ENCODE data around the gene KCNQ2. TPM values are rescaled to one million over a fixed set of nuclear protein-coding genes. Genes with fewer than 3 reads are reported as not detected.
"Not testable (repeated sequence)": the region's sequence is repeated elsewhere in the genome, so short reads cannot be mapped to it uniquely, and the experiment has no call there.

Gene KCNQ2
- total RNA-seq (under 1 TPM; 0.30 to 0.49 TPM), polyA plus RNA-seq (not detected), total RNA-seq (0 to 0.93 (median 0.20) reads per million in 6 experiments)

DNA sequence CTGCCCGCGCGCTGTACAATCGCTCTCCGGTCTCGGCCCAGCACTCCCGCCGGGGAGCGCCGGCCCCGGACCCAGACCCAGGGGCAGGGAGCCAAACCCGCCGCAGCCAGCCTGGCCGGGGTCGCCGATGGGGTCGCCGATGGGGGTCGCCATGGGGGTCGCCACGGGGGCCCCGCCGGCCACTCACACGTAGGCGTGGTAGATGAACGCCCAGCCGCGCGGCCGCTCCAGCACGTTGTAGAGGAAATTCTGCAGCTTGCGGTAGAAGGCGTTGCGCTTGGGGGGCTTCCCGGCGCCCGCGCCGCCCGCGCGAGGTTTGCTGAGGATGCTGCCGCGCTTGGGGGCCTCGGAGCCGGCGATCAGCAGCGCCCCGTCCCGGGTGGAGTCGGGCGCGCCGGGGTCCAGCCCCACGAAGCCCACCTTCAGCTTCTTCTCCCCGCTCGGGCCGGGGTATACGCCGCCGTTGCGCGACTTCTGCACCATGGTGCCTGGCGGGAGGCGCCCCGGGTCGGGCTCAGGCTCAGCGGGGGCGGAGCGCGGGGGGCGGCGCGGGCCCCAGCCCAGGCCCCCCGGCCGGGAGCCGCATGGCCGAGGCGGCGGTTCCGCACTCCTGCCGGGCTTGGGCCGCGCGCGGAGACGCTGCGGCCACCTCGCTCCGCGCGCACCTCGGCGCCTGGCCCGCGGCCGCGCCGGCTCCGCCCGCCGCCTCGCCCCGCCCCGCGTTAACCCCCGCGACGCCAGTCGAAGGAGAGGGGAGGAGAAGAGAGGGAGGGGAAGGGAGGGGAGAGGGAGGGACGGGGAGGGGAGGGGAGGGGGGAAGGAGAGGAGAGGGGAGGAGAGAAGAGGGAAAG is at the start of gene KCNQ2:
Gene KCNQ2 (minus strand): TSS at position 675 of the 851 bp plus-strand sequence. CDS start 192 bp downstream, at position 483.
- no peak for DNase-seq
- POLR2A ChIA-PET: no interaction called here
- peak; percentile 42 to 53 for ATAC-seq
- H3K4me1 Mint-ChIP-seq: peaks cover 1 to 12% (median 8%) of the 10 kb centered on the region in 4 donors
- peaks cover 14 to 69% (median 23%) of the 10 kb centered on the region in 5 donors for H3K27me3 Mint-ChIP-seq
- no peak within 1 kb of the TSS for H3K27ac Mint-ChIP-seq
- no peaks in the 10 kb centered on the region for H3K36me3 Mint-ChIP-seq
- H3K9me3 Mint-ChIP-seq: no peaks in the 10 kb centered on the region
- H3K4me3 Mint-ChIP-seq: peak within 1 kb of the TSS in 4 of 10 donors; percentile 50 to 67 (median 57)

DNA sequence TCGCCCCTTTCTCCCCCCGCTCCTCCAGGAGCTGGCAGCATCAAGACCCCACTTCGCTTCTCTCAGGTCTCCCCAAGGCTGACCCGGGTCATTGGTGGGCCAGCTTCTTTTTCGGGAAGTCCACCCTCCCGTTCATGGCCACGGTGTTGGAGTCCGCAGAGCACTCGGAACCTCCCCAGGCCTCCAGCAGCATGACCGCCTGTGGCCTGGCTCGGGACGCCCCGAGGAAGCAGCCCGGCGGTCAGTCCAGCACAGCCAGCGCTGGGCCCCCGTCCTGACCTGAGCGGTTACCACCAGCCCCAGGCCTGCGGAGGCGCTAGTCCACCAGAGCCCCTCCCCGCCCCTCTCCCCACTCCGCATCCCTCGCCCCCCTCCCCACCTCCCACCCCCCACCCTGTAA is 49.1 kb upstream of the KCNQ2 start:
- H3K27ac Mint-ChIP-seq: peak overlapping the region in 6 of 10 donors; percentile 31 to 88 (median 62)
- H3K27me3 Mint-ChIP-seq: no peaks in the 10 kb centered on the region
- peaks cover 0 to 8% (median 1%) of the 10 kb centered on the region in 9 donors for H3K9me3 Mint-ChIP-seq
- POLR2A ChIA-PET: interaction anchor here (0.7 to 7.8 kb wide), 34 partner anchors 11 to 734 kb away, joined by 3 to 174 read pairs (median 5); partner anchors contain the start of genes ARFRP1, GMEB2, LIME1 and PCMTD2
- H3K36me3 Mint-ChIP-seq: peaks cover 0 to 17% (median 16%) of the 10 kb centered on the region in 3 donors
- peak overlapping the region; percentile 58 to 89 (median 76) for H3K4me3 Mint-ChIP-seq
- no peak for ATAC-seq
- peaks cover 12 to 24% (median 19%) of the 10 kb centered on the region in 4 donors for H3K4me1 Mint-ChIP-seq
- DNase-seq: peak in 1 of 10 donors; percentile 64

DNA sequence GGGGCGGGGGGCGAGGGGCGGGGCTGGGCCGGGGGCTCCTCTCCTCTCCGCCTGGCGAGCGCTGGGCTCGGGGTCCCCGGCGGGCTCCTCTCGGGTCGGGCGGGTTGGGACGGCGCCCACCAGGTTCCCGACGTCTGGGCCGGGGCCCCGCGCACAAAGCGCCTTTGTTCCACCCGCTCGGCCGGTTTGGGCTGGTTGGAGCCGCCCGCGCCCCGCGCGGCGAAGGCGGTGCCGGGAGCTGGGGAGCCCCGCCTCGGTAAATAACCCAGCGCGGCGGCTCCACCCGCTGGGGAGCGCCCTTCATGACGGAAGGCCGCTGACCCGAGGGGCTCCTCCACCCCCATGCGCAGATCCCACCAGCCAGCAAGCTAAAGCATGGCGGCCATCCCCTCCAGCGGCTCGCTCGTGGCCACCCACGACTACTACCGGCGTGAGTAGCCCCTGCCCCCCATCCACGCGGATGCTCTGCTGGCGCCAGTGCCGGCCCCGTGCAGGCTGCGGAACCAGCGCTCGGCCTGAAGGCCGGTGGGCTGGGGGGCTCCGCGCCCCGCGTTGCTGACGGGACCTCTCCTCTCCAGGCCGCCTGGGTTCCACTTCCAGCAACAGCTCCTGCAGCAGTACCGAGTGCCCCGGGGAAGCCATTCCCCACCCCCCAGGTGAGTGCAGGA is 48.6 kb upstream of the KCNQ2 start:
- peak overlapping the region; percentile 69 to 89 (median 76) for H3K4me3 Mint-ChIP-seq
- POLR2A ChIA-PET: interaction anchor here (0.7 to 7.8 kb wide), 35 partner anchors 10 to 735 kb away, joined by 3 to 174 read pairs (median 5); partner anchors contain the start of genes ARFRP1, GMEB2, LIME1 and PCMTD2
- ATAC-seq (peak; percentile 56 to 73), DNase-seq (peak in 9 of 10 donors; percentile 58 to 84 (median 75))
- H3K4me1 Mint-ChIP-seq: peaks cover 12 to 24% (median 17%) of the 10 kb centered on the region in 4 donors
- peak overlapping the region in 6 of 10 donors; percentile 31 to 88 (median 62) for H3K27ac Mint-ChIP-seq
- H3K36me3 Mint-ChIP-seq: peaks cover 0 to 17% (median 16%) of the 10 kb centered on the region in 3 donors
- H3K9me3 Mint-ChIP-seq: peaks cover 0 to 8% (median 1%) of the 10 kb centered on the region in 9 donors
- no peaks in the 10 kb centered on the region for H3K27me3 Mint-ChIP-seq

DNA sequence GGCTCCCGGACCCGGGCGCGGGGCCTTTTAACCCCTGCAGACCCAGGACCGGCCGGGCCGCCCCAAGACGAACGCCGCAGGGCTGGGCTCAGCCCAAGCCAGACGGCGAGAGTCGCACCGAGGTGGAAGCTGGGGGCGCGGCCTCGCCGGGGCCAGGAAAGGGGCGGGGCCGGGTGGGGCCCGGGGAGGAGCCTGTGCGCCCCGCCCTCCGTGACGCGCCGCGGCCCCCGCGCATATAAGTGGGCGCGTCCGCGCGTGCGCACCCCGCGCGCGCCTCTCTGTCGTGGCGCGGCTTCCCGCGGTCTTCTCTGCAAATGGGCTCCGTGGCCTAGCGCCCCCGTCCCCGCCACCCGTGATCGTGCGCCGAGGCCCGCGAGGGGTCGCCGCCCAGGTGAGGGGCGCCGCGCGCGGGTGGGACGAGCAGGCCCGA is 48.1 kb upstream of the KCNQ2 start, which contains the start of gene PPDPF:
Gene PPDPF (plus strand): TSS at position 262 of the 430 bp plus-strand sequence. CDS start 544 bp downstream, outside the sequence.
- DNase-seq (peak; percentile 74 to 94 (median 86)), ATAC-seq (peak; percentile 78)
- peaks cover 0 to 8% (median 2%) of the 10 kb centered on the region in 9 donors for H3K9me3 Mint-ChIP-seq
- peaks cover 0 to 2% (median 0%) of the 10 kb centered on the region in 5 donors for H3K27me3 Mint-ChIP-seq
- H3K4me1 Mint-ChIP-seq: peaks cover 12 to 24% (median 14%) of the 10 kb centered on the region in 4 donors
- H3K4me3 Mint-ChIP-seq: peak within 1 kb of the TSS; percentile 74 to 89 (median 82)
- peak within 1 kb of the TSS; percentile 44 to 92 (median 84) for H3K27ac Mint-ChIP-seq
- POLR2A ChIA-PET: interaction anchor here (1.0 to 7.8 kb wide), 29 partner anchors 10 to 735 kb away, joined by 3 to 174 read pairs (median 5); partner anchors contain the start of genes GMEB2, LIME1, PCMTD2 and PRPF6
- H3K36me3 Mint-ChIP-seq: peaks cover 0 to 17% (median 16%) of the 10 kb centered on the region in 3 donors

DNA sequence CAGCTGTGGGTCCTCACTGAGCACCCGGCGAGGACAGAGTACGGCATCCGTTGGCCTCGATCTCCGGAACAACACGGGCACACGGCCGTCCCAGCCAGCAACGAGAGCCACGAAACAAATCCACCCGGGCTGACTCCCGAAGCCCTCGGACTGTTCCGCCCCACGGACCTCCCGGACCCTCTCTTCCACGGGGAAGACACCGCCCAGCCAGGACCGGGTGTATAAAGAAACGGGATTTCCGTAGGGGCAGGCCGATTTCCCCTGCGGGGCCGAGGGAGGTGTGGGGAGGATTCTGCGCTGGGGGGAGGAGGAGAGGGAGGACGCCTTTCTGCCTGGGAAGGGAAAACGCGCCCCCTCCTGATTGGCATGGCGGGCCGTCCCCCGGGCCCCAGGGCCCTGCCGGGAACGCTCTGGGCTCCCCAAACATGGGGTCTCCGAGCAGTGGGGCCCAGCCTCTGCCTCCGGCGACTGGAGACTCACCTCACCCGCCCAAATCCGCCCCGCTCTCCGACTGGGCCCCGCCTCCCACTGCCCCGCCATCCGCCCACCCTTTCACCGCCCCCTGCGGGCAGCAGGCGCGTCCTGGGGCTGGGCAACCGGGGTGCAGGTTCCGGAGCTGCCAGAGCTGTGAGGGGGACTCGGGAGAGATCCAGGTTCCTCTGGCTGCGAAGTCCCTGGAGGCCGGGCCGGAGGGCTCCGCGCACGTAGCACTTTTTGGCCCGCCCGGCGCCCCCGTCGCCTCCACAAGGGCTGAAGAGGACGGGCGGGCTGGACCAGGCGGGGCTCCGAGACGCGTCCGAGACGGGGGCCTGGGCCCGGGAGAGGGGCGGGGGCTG is 47.4 kb upstream of the KCNQ2 start:
- Mint-ChIP-seq H3K9me3 (peaks cover 0 to 12% (median 2%) of the 10 kb centered on the region in 9 donors), H3K27ac (peak overlapping the region; percentile 44 to 90 (median 78)), H3K4me3 (peak overlapping the region; percentile 72 to 86 (median 80)), H3K27me3 (peaks cover 0 to 5% (median 0%) of the 10 kb centered on the region in 5 donors), H3K4me1 (peaks cover 10 to 20% (median 15%) of the 10 kb centered on the region in 4 donors), H3K36me3 (peaks cover 0 to 17% (median 16%) of the 10 kb centered on the region in 3 donors)
- POLR2A ChIA-PET: interaction anchor here (1.2 to 7.8 kb wide), 20 partner anchors 9 to 736 kb away, joined by 3 to 174 read pairs (median 7); partner anchors contain the start of genes GMEB2, PCMTD2, PRPF6 and PTK6
- peak in 9 of 10 donors; percentile 37 to 84 (median 66) for DNase-seq
- peak; percentile 46 to 68 for ATAC-seq

DNA sequence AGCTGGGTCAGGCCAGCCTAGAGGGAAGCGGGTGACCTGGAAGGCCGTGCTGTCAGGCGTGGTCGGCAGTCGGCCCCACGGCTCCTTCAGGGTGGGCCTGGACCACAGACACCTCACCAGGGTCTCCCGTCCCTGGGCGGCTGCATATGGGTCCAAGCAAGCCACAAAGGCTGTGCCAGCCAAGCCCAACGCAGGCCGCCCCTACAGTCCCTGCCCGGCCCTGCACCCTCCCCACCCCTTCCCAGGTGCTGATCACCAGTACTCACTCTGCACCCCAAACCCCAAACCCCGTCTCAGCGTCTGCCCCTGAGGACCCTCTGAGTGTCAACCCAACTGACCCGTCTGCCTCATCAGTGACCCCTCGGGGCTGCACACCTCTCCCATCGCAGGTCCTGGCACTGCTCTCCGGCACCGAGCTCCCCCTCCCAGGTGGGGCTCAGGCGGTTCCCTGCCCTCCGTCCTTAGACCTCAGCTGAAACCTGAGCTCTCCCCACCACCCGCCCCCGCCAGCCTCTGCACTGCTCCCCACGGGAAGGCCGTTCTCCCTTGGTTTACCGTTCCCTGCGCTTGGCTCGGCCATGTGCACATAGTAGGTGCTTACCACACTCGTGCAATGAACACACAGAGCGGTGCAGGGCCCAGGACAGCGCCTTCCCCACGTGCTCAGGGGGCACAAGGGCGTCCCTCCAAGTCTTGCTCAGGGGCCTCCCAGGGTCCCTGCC is 46.7 kb upstream of the KCNQ2 start:
- POLR2A ChIA-PET: interaction anchor here (2.5 to 7.8 kb wide), 3 partner anchors 15 to 80 kb away, joined by 6 to 174 read pairs (median 41); partner anchors contain the start of gene PTK6
- H3K9me3 Mint-ChIP-seq: peaks cover 0 to 12% (median 4%) of the 10 kb centered on the region in 9 donors
- H3K4me1 Mint-ChIP-seq: peaks cover 9 to 18% (median 15%) of the 10 kb centered on the region in 4 donors
- H3K27ac Mint-ChIP-seq: peak overlapping the region; percentile 25 to 90 (median 78)
- H3K36me3 Mint-ChIP-seq: peaks cover 0 to 16% (median 12%) of the 10 kb centered on the region in 3 donors
- peaks cover 0 to 7% (median 0%) of the 10 kb centered on the region in 5 donors for H3K27me3 Mint-ChIP-seq
- no peak for ATAC-seq
- peak overlapping the region; percentile 72 to 86 (median 80) for H3K4me3 Mint-ChIP-seq
- DNase-seq: peak in 2 of 10 donors; percentile 17 to 63

DNA sequence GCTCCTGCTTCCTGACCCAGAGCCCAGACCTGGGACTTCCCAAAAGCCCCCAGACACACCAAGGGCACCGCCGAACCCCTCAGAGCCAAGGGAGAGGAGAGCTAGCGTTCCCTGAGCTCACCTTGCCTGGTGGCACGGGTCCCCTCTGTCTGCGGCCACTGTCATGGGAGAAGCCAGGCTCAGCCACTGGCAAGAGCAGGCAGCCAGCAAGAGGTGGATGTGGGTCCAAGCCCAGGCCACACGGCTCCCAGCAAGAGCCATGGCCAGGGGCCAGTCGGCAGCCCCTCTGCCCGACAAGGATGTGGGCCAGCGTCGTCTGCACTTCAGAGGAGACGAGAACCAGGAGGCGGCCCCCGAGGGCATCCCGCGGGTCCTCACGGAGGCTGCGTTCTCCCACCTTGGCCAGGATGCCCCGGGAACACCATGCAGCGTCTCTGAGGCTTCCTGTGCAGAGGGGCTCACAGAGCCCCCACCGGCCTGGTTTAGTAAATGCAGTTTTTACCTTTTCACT is 46.0 kb upstream of the KCNQ2 start:
- Mint-ChIP-seq H3K9me3 (peaks cover 0 to 12% (median 4%) of the 10 kb centered on the region in 9 donors), H3K4me3 (peak overlapping the region in 7 of 10 donors; percentile 2 to 78 (median 58)), H3K36me3 (peaks cover 0 to 11% (median 6%) of the 10 kb centered on the region in 3 donors), H3K27me3 (peaks cover 0 to 7% (median 0%) of the 10 kb centered on the region in 5 donors), H3K4me1 (peaks cover 9 to 15% (median 13%) of the 10 kb centered on the region in 4 donors), H3K27ac (no peak overlapping the region)
- DNase-seq: peak in 1 of 10 donors; percentile 59
- no peak for ATAC-seq
- POLR2A ChIA-PET: interaction anchor here (4.3 to 7.8 kb wide), 2 partner anchors 15 to 21 kb away, joined by 41 to 174 read pairs; partner anchors contain the start of gene PTK6

DNA sequence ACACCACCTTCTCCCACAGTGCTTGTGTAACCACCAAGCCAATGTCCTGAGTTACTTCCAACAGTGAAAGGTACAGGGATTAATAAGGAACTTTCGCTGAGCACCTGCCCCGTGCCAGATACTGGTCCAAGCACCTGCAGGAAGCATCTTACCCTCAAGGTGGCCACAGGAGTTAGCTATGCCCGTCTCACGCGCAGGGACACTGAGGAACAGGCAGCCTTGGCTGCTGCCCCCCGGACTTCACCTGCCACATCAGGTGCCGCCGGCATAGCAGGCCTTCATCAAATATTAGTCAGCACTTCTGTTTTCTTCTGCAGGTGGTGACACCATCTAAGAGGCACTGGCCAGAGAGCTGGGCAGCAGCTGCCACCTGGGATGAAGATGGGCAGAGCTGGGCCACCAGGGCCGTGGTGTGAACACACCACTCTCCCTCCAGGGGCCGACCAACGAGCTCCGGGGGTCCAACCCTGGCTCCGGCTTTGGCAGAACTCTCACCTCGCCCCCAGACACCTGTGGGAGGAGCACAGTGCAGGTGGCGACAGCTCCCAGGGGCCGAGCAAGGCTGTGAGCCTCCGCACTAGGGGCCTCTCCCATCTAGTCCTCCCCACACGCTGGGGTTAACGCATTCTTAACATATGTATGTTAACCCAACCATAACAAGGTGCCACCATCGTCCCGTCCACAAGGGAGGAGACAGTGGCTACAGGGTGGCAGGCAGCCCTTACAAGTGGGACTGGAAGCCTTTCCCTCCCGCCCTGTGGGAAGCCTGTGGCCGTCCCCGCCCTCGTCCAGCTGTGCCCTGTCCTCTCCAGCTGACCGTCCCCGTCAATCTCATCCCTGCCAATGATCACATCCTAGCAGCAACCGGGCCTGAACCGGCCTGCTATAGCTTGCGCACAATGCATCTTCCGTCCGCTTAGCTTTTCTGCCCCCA is 45.2 kb upstream of the KCNQ2 start:
- no peak for ATAC-seq
- Mint-ChIP-seq H3K27ac (peak overlapping the region in 1 of 10 donors; percentile 24), H3K4me1 (peaks cover 8 to 12% (median 12%) of the 10 kb centered on the region in 4 donors), H3K36me3 (peaks cover 0 to 7% (median 3%) of the 10 kb centered on the region in 3 donors), H3K9me3 (peaks cover 0 to 16% (median 4%) of the 10 kb centered on the region in 9 donors), H3K4me3 (peak overlapping the region; percentile 2 to 78 (median 44)), H3K27me3 (peaks cover 0 to 12% (median 0%) of the 10 kb centered on the region in 5 donors)
- POLR2A ChIA-PET: interaction anchor here (4.3 to 7.8 kb wide), 2 partner anchors 16 to 20 kb away, joined by 41 to 174 read pairs; partner anchors contain the start of gene PTK6
- peak in 2 of 10 donors; percentile 14 to 62 for DNase-seq

DNA sequence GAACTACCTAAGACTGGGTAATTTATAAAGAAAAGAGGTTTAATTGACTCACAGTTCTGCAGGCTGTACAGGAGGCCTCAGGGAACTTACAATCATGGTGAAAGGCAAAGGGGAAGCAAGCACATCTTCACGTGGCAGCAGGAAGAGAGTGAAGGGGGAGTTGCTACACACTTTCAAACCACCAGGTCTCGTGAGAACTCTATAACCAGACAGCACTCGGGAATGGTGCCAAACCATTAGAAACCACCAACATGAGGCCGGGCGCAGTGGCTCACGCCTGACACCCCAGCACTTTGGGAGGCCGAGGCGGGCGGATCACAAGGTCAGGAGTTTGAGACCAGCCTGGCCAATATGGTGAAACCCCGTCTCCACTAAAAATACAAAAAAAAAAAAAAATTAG is 42.1 kb upstream of the KCNQ2 start:
- H3K4me3 Mint-ChIP-seq, DNase-seq, H3K4me1 Mint-ChIP-seq, ATAC-seq, H3K27ac Mint-ChIP-seq, H3K36me3 Mint-ChIP-seq: not testable (repeated sequence)
- Mint-ChIP-seq H3K9me3 (peaks cover 0 to 16% (median 4%) of the 10 kb centered on the region in 9 donors), H3K27me3 (peaks cover 3 to 23% (median 17%) of the 10 kb centered on the region in 5 donors)
- POLR2A ChIA-PET: interaction anchor here (0.6 kb wide), 1 partner anchor 15 kb away, joined by 3 read pairs; no protein-coding TSS in a partner anchor

Data from naive thymus-derived CD8-positive, alpha-beta T cell (primary cell).